NCI-H2029 (cell line): ENCODE results near the gene R3HDML.
"Not testable (repeated sequence)": the region's sequence is repeated elsewhere in the genome, so short reads cannot be mapped to it uniquely, and the experiment has no call there.

Experiments used
- DNase-seq: peaks from one replicate; lab custom pipeline; 2025; lab: John Stamatoyannopoulos, UW

R3HDML gene

GRCh38 chr20:44336725-44337380 lies at the start of gene R3HDML:
Gene R3HDML (plus strand): TSS chr20:44337043. CDS start chr20:44337158, 115 bp downstream.
- no peak for DNase-seq

GRCh38 chr20:44287272-44288097 lies 49.4 kb upstream of the R3HDML start:
- no peak for DNase-seq

DNA sequence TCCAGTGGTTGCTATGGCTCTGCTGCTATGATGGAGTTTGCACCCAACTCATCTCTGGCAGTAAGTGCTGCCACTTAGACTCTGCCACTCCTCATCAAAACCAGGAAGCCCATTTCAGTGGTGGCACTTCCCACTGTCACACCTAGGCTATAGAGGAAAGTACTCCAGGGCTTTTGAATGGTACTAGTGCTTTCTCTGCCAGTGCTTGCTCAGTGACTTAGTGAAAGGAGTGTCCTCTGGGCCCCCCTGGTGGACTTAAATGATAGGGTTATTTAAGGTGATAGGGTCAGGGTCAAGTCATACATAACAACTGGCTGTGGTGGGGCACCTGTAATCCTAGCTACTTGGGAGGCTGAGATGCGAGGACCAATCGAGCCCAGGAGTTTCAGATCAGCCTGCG lies 48.6 kb upstream of the R3HDML start:
- no peak for DNase-seq

DNA sequence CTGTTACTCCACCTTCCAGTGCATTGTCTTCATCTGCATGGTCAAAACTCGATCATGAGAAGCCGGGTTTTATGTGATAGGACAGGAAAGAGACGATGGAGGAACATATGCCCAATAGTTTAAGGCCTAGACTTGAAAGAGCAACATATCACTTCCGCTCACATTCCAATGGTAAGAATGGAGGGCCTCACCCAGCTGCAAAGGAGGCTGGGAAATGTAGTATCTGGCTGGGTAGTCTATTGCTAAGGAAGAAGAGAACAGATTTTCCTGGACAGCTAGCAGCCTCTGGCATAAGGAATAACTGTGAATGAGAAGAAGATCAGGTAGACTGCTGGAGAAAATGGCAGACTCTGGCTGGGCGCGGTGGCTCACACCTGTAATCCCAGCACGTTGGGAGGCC lies 45.1 kb upstream of the R3HDML start:
- DNase-seq, result no peak

DNA sequence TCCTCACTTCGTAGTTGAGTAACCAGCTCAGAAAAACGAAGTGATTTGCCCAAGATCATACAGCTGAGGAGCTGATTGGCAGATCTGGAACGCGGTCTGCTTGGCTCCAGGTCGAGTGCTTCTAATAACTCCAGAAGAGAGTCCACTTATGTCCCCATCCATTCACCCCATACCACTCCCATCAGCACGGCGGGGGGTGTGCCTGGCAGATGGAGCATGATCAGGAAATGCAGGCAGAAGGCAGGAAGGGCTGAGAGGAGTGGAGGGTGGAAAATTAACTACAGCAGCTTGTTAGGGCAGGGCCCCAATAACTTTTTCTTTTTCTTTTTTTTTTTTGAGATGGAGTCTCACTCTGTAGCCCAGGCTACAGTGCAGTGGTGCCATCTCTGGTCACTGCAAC lies 40.8 kb upstream of the R3HDML start:
- no peak for DNase-seq

- DNase-seq, result no peak
Measured at GRCh38 chr20:44297721-44298120, 39.1 kb upstream of the R3HDML start.

GRCh38 chr20:44299011-44299535 lies 37.8 kb upstream of the R3HDML start:
- not testable (repeated sequence) for DNase-seq

DNA sequence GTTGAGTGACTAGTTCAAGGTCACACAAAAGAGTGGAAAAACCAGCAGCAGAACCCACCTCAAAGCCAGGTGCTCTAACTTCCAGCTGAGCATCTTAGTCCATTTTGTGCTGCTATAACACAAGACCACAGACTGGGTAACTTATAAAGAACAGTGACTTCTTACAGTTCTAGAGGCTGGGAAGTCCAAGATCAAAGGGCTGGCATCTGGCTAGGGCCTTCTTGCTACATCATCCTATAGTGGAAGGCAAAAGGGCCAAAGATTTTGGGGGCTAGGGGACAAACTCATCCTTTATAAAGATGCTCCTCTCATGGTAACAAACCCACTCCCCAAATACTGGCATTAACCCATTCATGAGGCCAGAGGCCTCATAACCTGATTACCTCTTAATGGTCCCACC lies 35.6 kb upstream of the R3HDML start:
- DNase-seq, result no peak

DNA sequence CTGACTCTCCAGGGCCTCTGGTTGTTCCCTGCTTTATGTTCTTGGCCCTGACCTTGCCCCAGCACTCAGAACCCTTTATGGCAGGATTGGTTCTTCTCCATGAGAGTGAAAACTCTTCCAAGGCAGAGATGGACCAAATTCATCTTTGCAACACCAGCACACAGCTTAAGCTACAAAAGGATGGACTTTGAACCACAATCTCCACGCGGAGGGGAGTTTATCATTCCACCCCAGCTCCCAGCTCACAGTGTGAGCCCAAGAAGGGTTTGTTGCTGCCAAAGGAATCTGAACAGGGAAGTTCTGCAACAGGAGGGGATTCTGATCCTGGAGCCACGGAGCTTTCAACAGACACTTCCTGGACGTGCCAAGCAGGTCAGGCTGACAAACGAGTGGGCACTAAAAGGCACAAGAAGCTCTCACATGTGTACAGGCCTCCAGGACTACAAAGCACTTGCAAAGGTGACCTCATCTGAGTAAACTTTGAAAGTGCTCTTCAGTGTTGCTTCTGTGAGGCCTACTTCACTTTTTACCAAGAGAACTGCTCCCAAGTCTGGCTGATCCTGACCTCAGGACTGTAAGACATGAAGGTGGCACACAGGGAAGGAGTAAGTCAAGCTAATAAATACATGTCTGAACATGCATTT lies 34.7 kb upstream of the R3HDML start:
- peak; percentile 63 for DNase-seq

DNA sequence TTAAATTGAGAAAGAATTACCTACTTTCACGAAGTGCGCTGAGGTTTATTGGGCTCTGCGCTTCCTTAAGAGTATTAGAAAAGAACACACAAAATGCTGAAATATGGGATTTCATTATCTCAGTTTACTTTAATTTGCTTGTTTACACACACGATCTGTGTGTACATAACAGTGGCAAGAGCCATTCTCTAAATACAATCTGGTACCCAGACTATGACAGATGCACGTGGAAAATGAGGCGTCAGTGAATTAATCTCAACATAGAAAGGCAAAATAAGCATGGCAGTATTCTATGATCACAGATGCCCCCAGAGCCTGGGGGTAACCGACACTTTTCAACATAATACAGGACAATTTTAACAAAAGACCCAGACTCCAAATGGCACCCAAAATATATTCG lies 34.1 kb upstream of the R3HDML start:
- DNase-seq, result no peak

DNA sequence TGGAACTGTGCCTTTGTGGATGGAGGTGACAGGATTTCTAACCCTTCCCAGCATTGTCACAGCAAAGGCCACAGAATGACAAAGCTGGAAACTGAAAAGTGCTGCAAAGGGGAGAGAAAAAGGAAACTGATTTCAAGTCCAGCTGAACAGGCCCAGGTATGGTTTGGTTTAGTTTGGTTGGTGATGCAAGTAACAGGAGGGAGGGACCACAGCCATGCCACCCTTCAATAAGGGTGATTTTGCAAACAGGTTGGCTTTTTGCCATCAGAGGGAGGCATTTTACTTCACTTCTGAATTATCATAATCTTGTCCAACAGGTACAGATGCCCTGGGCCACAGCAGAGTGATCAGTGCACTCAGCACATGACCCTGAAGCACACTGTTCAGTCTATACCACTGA lies 32.5 kb upstream of the R3HDML start:
- DNase-seq, result no peak

GRCh38 chr20:44306927-44307326 lies 29.9 kb upstream of the R3HDML start:
- no peak for DNase-seq

GRCh38 chr20:44309763-44310663 lies 26.8 kb upstream of the R3HDML start:
- no peak for DNase-seq

DNA sequence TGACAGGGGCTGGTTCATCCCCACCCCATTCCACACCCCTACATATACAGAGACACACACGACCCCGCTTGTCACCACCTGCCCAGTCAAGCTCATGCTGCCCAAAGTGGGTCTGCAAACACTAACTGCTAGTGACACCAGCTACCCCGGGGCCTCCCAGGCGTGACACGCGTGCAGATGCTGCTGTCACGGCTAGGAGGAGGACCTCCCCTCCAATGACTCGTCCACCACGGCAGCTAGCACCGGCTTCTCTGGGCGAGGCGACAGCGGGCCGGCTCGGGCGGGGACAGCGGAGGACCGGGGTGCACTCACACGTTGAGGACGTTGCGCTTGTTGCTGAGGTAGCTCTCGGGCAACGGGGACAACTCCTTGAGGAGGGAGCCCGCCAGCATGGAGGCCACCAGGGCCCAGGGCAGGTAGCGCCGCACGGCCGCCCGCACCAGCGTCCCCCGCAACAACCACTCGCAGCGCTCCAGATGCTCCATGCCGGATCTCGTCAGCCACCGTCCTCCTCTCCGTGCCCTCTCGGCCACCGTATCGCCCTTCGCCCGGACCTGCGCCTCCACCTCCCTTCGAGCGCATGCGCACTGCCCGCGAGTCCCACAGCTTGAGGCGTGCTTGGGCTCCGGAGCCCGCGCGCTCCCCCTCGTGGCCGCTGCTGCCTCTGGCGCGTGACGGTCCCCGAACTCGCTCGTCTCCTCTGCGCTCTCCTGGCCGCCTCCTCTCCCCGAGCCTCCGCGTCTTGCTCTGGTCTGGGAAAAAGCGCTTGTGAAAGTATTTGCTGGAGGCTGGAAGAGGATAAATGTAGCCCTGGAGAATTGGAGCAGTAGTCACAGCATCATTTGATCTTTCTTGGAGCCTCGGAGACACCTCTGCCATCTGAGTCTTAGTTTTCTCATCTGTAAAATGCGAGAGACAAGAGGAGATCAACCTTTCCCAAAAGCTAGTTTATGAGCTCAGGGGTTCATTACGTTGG lies 25.9 kb upstream of the R3HDML start, which contains the start of gene FITM2:
Gene FITM2, minus strand, starts transcription at position 539 of the 976 bp plus-strand sequence. Its CDS starts 54 bp downstream, at position 485.
- DNase-seq, result peak; percentile 95

GRCh38 chr20:44314870-44315269 lies 22.0 kb upstream of the R3HDML start:
- no peak for DNase-seq

DNA sequence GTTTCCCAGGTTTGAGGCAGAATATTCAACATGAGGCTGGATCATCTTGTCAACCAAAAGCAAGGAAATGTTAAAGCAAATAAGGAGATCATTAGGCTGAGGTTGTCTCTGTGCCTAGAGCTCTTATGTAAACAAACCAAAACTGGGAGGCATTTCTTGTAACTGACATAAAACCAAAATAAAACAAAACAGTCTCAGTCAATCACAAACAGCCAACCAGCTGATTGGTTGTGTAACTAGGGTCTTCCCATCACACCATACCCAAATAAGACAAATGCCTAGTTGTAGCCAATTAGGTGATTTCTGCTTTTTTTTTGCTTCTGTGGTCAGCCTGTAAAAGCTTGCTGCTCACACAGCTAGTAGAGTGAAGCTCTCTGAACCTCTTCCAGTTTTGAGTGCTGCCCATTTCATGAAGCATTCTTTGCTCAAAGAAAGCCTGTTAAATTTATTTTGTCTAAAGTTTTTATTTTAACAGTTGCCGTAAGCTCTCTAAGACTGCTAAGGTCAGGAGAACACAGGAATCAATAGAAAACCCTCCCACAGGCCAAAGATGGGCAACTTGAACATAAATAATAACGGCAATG lies 16.9 kb upstream of the R3HDML start:
- no peak for DNase-seq

- no peak for DNase-seq
Measured at GRCh38 chr20:44324343-44324742, 12.5 kb upstream of the R3HDML start.

GRCh38 chr20:44326391-44327159 lies 10.3 kb upstream of the R3HDML start:
- no peak for DNase-seq

GRCh38 chr20:44327748-44328147 lies 9.1 kb upstream of the R3HDML start:
- not testable (repeated sequence) for DNase-seq
